ENCODE results near the gene LMF1.
A peak's percentile ranks its signal among the peaks of the same experiment; 100 is the strongest.

GRCh38 chr16:1005286-1005685 is 34.5 kb upstream of the LMF1 start:
- TF ChIP-seq CBX8 (IDR thresholded peaks at IDR 0.05; ENCODE audit: borderline replicate concordance, low read depth, low read length) (no peak), CTCF (IDR thresholded peaks at IDR 0.05; ENCODE audit: control extremely low read depth in 1 of 3, insufficient read depth in 1 of 3, low read depth in 1 of 3, low read length in 3 of 3) (no peak), SIN3A (conservative IDR thresholded peaks at IDR 0.05 in 1 of 2, IDR thresholded peaks at IDR 0.05 in 1 of 2; ENCODE audit: low read depth in 1 of 2, low read length in 2 of 2) (no peak), TAF7 (optimal IDR thresholded peaks at IDR 0.05; ENCODE audit: borderline replicate concordance, low read depth, low read length) (no peak), RAD21 (IDR thresholded peaks at IDR 0.05 in 1 of 2, conservative IDR thresholded peaks at IDR 0.05 in 1 of 2; ENCODE audit: low read depth in 2 of 2, low read length in 2 of 2) (no peak), KDM1A (IDR thresholded peaks at IDR 0.05; ENCODE audit: borderline replicate concordance, low read length) (peak; percentile 82; the same call in 1 of the 2 replicates), BCL11A (IDR thresholded peaks at IDR 0.05; ENCODE audit: low read depth in 2 of 2, low read length in 2 of 2) (no peak), POLR2A (IDR thresholded peaks at IDR 0.05; ENCODE audit: control extremely low read depth in 1 of 2, low read depth in 2 of 2, low read length in 2 of 2) (no peak), TAF1 (IDR thresholded peaks at IDR 0.05; ENCODE audit: low read depth, low read length) (no peak), NRF1 (IDR thresholded peaks at IDR 0.05; ENCODE audit: low read depth, low read length) (no peak), POU5F1 (IDR thresholded peaks at IDR 0.05; ENCODE audit: low read depth, low read length) (no peak), POLR2AphosphoS5 (IDR thresholded peaks at IDR 0.05; ENCODE audit: low read depth, low read length) (no peak)
- TF ChIP-seq, protein P1, sequence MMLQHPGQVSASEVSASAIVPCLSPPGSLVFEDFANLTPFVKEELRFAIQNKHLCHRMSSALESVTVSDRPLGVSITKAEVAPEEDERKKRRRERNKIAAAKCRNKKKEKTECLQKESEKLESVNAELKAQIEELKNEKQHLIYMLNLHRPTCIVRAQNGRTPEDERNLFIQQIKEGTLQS (IDR thresholded peaks at IDR 0.05; ENCODE audit: insufficient read depth, low read depth, low read length): no peak
- TF ChIP-seq, protein P2, sequence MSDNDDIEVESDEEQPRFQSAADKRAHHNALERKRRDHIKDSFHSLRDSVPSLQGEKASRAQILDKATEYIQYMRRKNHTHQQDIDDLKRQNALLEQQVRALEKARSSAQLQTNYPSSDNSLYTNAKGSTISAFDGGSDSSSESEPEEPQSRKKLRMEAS (IDR thresholded peaks at IDR 0.05): no peak

Measured in H1 (cell line).